Activated CD8-positive, alpha-beta memory T cell treated with anti-CD3 and anti-CD28 coated beads for 1 hour (primary cell): ENCODE measurements around the gene TEDC1.

ENCODE experiments used
- DNase-seq, 2 donors: peaks; one replicate each; pipeline ENCODE4 v3.0.0-alpha.2; 2020; ENCODE audit warnings: low read depth in 1 of 2; ENCODE audit errors: extremely low read depth in 1 of 2

TEDC1 gene

GRCh38 chr14:105484069-105484996, 6.7 kb upstream of the TEDC1 start:
- DNase-seq: no peak

DNA sequence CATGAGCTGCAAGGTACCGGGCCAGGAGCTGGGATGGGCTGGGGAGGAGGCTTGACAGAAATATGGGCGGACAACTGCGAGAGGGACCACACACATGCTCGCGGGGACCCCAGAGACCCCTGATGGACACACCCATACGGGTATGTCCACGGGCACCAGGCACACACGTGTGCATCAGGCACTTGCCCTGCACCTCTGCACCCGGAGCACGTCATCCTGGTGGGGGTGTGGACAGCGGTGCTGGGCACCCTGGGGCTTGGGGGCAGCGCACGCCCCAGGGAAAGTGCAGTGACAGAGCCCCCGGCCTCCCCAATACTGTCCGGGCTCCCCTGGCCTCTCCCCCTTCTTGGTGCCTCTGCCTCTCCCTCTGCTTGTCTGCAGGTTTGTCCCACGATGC, 6.1 kb upstream of the TEDC1 start:
- no peak for DNase-seq

DNA sequence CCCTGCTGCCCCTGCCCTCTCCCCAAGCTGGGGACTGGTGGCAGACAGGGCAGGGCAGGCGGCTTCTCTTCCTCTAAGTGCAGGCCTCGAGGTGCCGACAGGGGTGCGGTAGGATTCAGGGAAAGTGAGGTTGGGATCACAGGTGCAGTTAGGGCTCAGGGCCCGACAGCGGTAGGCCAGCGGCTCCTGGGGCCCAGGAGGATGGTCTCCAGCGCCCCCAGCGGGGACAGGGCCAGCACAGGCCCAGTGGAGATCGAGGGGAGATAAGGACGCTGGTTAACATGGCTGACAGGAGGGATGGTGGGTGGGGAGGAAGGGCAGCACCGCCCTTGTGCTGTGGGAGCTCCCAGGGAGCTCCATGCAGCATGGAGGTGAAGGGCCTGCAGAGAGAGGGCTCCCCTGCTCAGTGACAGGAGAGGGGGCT, 5.3 kb upstream of the TEDC1 start:
- DNase-seq: no peak

DNA sequence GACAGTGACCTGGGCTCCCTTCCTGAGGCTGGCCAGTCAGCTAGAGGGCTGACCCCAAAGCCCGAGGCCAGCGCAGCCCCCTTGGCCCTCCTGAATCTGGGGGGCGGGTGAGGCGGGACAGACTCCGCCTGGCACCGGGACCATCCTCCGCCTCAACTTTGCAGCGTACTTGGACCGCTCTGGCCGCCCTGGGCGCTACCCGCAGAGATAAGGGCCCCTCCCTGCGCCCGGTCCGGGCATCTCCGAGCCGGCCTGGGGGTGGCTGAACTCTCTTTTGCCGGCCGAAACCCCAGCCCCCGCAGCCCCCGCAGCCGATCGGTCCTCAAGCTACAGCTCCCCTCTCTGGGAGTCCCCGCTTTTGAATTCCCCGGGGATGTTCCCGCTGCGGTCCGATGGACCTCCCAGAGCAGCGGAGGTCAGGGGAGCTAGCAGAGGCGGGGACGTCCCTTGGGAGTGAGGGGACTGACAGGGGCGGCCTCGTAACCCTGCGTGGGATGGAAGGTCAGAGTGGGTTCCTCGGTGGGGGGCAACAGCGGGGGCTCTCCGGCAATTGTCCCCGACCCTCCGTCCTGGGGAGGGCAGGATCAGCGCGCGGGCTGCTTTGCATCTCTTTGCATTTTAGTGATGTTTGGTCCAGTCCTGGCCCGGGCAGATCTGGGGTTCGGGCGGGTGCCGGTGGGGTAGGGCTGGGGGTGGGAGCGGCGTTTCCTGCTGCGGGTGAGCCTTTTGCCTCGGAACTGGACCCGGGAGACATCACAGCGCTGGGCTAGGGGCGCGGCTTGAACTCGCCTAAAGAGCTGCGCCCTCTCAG, 4.7 kb upstream of the TEDC1 start, which contains the start of gene CRIP1:
TSS of gene CRIP1 (plus strand) at position 724 of the 811 bp plus-strand sequence. CDS start 374 bp downstream, outside the sequence.
- no peak for DNase-seq

GRCh38 chr14:105486974-105487448, 4.0 kb upstream of the TEDC1 start:
- DNase-seq: no peak

- DNase-seq: peak in 1 of 2 donors; percentile 65
Observed at GRCh38 chr14:105487449-105487985, 3.5 kb upstream of the TEDC1 start.

DNA sequence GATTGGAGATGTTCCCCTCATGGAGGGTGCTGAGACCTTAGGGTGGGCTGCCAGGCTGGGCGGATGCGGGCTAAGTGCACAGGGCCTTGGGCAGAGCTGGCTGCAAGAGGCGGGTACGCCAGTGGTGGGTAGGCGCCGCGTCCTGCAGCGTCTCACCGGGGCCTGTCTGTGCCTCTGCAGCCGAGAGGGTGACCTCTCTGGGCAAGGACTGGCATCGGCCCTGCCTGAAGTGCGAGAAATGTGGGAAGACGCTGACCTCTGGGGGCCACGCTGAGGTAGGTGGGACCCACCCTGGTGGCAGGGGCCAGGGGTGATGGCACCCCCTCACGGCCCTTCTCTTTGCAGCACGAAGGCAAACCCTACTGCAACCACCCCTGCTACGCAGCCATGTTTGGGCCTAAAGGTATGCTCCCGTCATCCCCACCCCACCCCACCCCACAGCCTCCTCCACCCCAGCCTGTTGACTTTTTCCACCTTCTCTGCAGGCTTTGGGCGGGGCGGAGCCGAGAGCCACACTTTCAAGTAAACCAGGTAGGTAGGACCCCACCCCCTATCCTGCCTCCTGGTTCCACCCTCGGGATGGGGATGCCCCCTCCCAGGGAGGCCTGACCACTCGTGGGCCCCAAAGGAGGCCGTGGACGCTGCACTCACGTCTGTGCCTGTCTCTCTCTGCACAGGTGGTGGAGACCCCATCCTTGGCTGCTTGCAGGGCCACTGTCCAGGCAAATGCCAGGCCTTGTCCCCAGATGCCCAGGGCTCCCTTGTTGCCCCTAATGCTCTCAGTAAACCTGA, 2.9 kb upstream of the TEDC1 start:
- no peak for DNase-seq

- DNase-seq: no peak
Observed at GRCh38 chr14:105488781-105489541, 2.1 kb upstream of the TEDC1 start.

- DNase-seq: peak; percentile 77 to 92
Observed at GRCh38 chr14:105489542-105490266, 1.3 kb upstream of the TEDC1 start.

DNA sequence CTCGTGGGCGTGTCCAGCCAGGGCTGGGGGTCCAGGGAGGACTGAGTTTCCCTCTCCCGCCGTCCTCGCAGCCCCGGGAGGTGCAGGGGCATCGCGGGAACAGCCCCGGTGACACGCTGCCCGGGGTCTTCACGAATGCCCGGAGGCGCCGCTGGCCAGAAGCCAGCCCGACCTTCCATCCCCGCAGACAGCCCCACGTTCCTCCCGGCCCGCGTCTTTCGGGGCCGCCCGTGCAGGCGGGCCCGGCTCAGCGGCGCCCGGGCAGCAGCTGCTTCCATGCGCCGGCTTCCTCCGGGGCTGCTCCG, 827 bp upstream of the TEDC1 start:
- no peak for DNase-seq

- DNase-seq: peak in 1 of 2 donors; percentile 77
Observed at GRCh38 chr14:105491366-105491973, 424 bp downstream of the TEDC1 start.

DNA sequence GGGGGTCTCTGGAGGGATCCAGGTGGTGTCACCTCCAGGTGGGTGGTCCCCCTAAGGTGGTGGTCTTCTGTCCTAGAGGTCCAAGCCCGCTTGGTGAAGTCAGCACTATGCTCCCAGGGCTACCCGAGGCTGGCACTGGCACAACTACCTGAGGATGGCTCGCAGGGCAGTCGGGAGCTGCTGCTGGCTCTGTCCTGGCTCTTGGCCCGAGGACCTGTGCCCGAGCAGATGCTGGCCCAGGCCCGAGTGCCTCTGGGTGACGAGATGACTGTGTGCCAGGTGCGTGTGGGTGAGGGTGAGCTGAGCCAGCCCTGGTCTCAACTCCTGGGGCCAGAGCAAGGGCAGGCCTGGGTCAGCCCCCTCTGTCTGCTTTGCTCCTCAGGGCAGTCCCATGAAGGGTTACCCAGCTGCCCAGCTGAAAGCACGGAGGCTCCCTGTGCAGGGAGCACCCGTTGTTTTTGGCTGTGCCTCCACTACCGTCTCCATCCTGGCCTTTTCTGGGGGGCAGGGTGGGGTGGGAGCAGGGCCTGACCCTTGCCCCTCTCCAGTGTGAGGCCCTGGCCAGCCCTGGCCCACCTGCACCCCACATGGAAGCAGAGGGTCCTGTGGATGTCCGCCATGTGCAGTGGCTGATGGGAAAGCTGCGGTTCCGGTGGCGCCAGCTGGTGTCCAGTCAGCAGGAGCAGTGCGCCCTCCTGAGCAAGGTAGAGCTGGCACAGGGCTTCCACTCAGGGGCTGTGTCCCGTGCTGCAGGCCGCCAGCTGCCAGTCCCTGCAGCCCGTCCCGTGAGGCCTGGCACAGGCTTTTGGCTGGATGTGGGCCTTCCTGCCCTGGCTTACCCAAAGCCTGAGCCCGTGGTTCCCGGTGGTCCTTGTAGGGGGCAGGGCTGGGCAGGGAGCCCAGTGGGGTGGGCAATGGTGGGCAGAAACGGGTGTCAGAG, 1.3 kb downstream of the TEDC1 start:
- DNase-seq: no peak

- DNase-seq: no peak
Observed at GRCh38 chr14:105492971-105493871, 2.2 kb downstream of the TEDC1 start.

DNA sequence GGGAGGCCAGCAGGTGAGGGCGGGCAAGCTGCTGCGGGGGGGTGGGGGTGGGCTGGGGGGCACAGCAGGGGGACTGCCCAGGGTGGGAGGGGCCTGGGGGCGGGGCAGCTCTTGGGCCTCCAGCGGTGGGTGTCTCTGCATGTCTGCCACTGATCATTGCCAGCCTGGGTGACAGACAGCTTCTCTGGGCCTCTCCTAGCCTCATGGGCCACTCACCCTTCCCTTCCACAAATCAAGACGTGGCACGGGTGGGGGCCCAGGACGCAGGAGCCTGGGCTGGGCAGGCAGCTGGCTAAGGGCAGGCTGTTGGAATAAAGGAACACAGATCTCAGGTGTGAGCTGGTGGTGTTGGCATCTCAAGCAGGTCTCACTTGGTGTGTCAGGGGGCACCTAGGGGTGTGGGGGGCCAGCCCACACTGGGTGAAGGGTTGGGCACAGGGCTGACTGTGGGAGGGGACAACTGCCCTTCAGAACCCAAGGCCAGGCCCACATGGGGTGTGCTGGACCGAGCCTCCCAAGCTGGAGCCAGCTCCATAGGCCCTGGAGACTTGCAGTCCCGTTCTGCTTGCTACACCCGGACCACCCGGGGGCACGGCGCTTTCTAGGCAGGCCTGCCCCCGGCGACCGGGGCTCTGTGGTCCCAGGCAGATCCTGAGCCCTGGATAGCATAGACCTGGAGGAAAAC, 3.0 kb downstream of the TEDC1 start:
- no peak for DNase-seq

- DNase-seq: no peak
Observed at GRCh38 chr14:105494606-105494929, 3.5 kb downstream of the TEDC1 start.
